Cardiac muscle cell (in vitro differentiated cells and primary cell): Measurements from ENCODE around the gene ADGB. TPM values are rescaled to one million over a fixed set of nuclear protein-coding genes. Genes with fewer than 3 reads are reported as not detected.
"Not testable (repeated sequence)": the region's sequence is repeated elsewhere in the genome, so short reads cannot be mapped to it uniquely, and the experiment has no call there.

Experiments
- DNase-seq, 2 donors: peaks; one replicate each; pipeline versions ENCODE4 v3.0.0 to v3.0.0-alpha.2; 2010 to 2017; ENCODE audit warnings: low read depth in 1 of 2, low spot score in 1 of 2
- H3K27ac ChIP-seq: fragments of 200-600 bp; sonication (generic); 2 replicates; pipeline ENCODE4 v1.5.1; 2016
- H3K27me3 ChIP-seq: fragments of 200-600 bp; sonication (generic); 2 replicates; pipeline ENCODE4 v1.6.0; 2016; ENCODE audit warnings: control low read depth
- H3K36me3 ChIP-seq: fragments of 200-600 bp; sonication (generic); 2 replicates; pipeline ENCODE4 v1.5.1; 2016; ENCODE audit warnings: control low read depth
- H3K4me1 ChIP-seq: fragments of 200-600 bp; sonication (generic); 2 replicates; pipeline ENCODE4 v1.8.1; 2017; ENCODE audit warnings: low read depth, mild to moderate bottlenecking, mixed run types
- H3K4me3 ChIP-seq: fragments of 200-600 bp; sonication (generic); 2 replicates; pipeline ENCODE4 v1.5.1; 2016; ENCODE audit warnings: mild to moderate bottlenecking
- H3K9me3 ChIP-seq: fragments of 200-600 bp; sonication (generic); 2 replicates; pipeline ENCODE4 v1.5.1; 2017; ENCODE audit warnings: low read depth, mild to moderate bottlenecking, control low read depth
- CTCF ChIP-seq: IDR thresholded peaks from 2 replicates; pipeline ENCODE4 v1.5.1; 2012; ENCODE audit warnings: low read depth, mild to moderate bottlenecking, low read length
- polyA plus RNA-seq: library from polyadenylated mRNA; unstranded; fragments of >200 nt; fragmentation: Nextera tagmentation; extraction: Ambion mirVana; gene quantifications from 2 replicates; pipeline ENCODE4 v1.2.1, GENCODE V29; 2016
- total RNA-seq: library from RNA; depleted of rRNA; stranded (reverse); fragments of >200 nt; gene quantifications from 2 replicates; pipeline ENCODE4 v1.2.3, GENCODE V29; 2016

ADGB gene
- total and polyA plus RNA-seq, 2 experiments from 2014 or later, result not detected

- H3K4me1 ChIP-seq, result no peaks in the 10 kb centered on the region
- H3K36me3 ChIP-seq, result no peaks in the 10 kb centered on the region
- H3K27ac ChIP-seq, result no peak overlapping the region
- DNase-seq, result no peak
- TF ChIP-seq CTCF, result no peak
- no peaks in the 10 kb centered on the region for H3K9me3 ChIP-seq
- no peak overlapping the region for H3K4me3 ChIP-seq
- no peaks in the 10 kb centered on the region for H3K27me3 ChIP-seq
Measured at GRCh38 chr6:146781836-146782235, 183.1 kb downstream of the ADGB start.

GRCh38 chr6:146785001-146785585 lies 186.3 kb downstream of the ADGB start:
- Histone ChIP-seq H3K9me3 (no peaks in the 10 kb centered on the region), H3K27me3 (no peaks in the 10 kb centered on the region), H3K4me1 (no peaks in the 10 kb centered on the region), H3K27ac (no peak overlapping the region), H3K4me3 (no peak overlapping the region), H3K36me3 (no peaks in the 10 kb centered on the region)
- DNase-seq, result peak; percentile 66 to 76
- peak; percentile 56 for TF ChIP-seq CTCF

- H3K27me3 ChIP-seq, result no peaks in the 10 kb centered on the region
- DNase-seq, result no peak
- no peak overlapping the region for H3K27ac ChIP-seq
- no peak overlapping the region for H3K4me3 ChIP-seq
- H3K9me3 ChIP-seq, result no peaks in the 10 kb centered on the region
- no peaks in the 10 kb centered on the region for H3K36me3 ChIP-seq
- H3K4me1 ChIP-seq, result no peaks in the 10 kb centered on the region
- TF ChIP-seq CTCF, result no peak
Measured at GRCh38 chr6:146787876-146788508, 189.2 kb downstream of the ADGB start.

- H3K4me1 ChIP-seq, result no peaks in the 10 kb centered on the region
- no peak for DNase-seq
- H3K9me3 ChIP-seq, result no peaks in the 10 kb centered on the region
- no peak for TF ChIP-seq CTCF
- H3K36me3 ChIP-seq, result no peaks in the 10 kb centered on the region
- H3K27ac ChIP-seq, result no peak overlapping the region
- H3K4me3 ChIP-seq, result no peak overlapping the region
- H3K27me3 ChIP-seq, result no peaks in the 10 kb centered on the region
Measured at GRCh38 chr6:146790561-146791091, 191.9 kb downstream of the ADGB start.

- H3K4me1 ChIP-seq, result no peaks in the 10 kb centered on the region
- no peak overlapping the region for H3K4me3 ChIP-seq
- H3K36me3 ChIP-seq, result no peaks in the 10 kb centered on the region
- TF ChIP-seq CTCF, result no peak
- no peaks in the 10 kb centered on the region for H3K27me3 ChIP-seq
- H3K27ac ChIP-seq, result no peak overlapping the region
- DNase-seq, result no peak
- H3K9me3 ChIP-seq, result no peaks in the 10 kb centered on the region
Measured at GRCh38 chr6:146791930-146792329, 193.2 kb downstream of the ADGB start.

- not testable (repeated sequence) for DNase-seq, H3K4me3 ChIP-seq
Measured at GRCh38 chr6:146793218-146793617, 194.4 kb downstream of the ADGB start.

More at GRCh38 chr6:146793218-146793617, 194.4 kb downstream of the ADGB start:
- not testable (repeated sequence) for H3K4me1 ChIP-seq, H3K9me3 ChIP-seq, H3K36me3 ChIP-seq, H3K27me3 ChIP-seq, H3K27ac ChIP-seq
